ENCODE results near the gene JAM2.
"Not testable (repeated sequence)": the region's sequence is repeated elsewhere in the genome, so short reads cannot be mapped to it uniquely, and the experiment has no call there.

JAM2 gene

GRCh38 chr21:25647647-25648046, 8.6 kb downstream of the JAM2 start:
- no peak for DNase-seq

GRCh38 chr21:25649146-25649545, 10.1 kb downstream of the JAM2 start:
- no peak for DNase-seq

- DNase-seq, result no peak
Observed at GRCh38 chr21:25656412-25656811, 17.4 kb downstream of the JAM2 start.

GRCh38 chr21:25657140-25657539, 18.1 kb downstream of the JAM2 start:
- DNase-seq, result no peak

- DNase-seq, result no peak
Observed at GRCh38 chr21:25658427-25659035, 19.5 kb downstream of the JAM2 start.

- DNase-seq, result no peak
Observed at GRCh38 chr21:25660233-25660632, 21.2 kb downstream of the JAM2 start.

- no peak for DNase-seq
Observed at GRCh38 chr21:25664491-25664931, 25.5 kb downstream of the JAM2 start.

- no peak for DNase-seq
Observed at GRCh38 chr21:25670726-25671125, 31.7 kb downstream of the JAM2 start.

GRCh38 chr21:25676451-25676850, 37.4 kb downstream of the JAM2 start:
- DNase-seq, result no peak

- no peak for DNase-seq
Observed at GRCh38 chr21:25682382-25682781, 43.3 kb downstream of the JAM2 start.

GRCh38 chr21:25687787-25688186, 48.7 kb downstream of the JAM2 start:
- no peak for DNase-seq

GRCh38 chr21:25688275-25689155, 49.5 kb downstream of the JAM2 start:
- DNase-seq, result no peak

- DNase-seq, result no peak
Observed at GRCh38 chr21:25689226-25689625, 50.2 kb downstream of the JAM2 start.

GRCh38 chr21:25691976-25692375, 52.9 kb downstream of the JAM2 start:
- no peak for DNase-seq

GRCh38 chr21:25695461-25695860, 56.4 kb downstream of the JAM2 start:
- not testable (repeated sequence) for DNase-seq

- no peak for DNase-seq
Observed at GRCh38 chr21:25700741-25701140, 61.7 kb downstream of the JAM2 start.

- DNase-seq, result no peak
Observed at GRCh38 chr21:25701529-25701928, 62.5 kb downstream of the JAM2 start.

GRCh38 chr21:25708467-25709065, 69.5 kb downstream of the JAM2 start:
- no peak for DNase-seq

GRCh38 chr21:25709684-25710265, 70.7 kb downstream of the JAM2 start:
- no peak for DNase-seq

- DNase-seq, result no peak
Observed at GRCh38 chr21:25710550-25710949, 71.5 kb downstream of the JAM2 start.

GRCh38 chr21:25714066-25714465, 75.0 kb downstream of the JAM2 start:
- not testable (repeated sequence) for DNase-seq

GRCh38 chr21:25717491-25718147, 78.6 kb downstream of the JAM2 start:
- DNase-seq, result no peak

GRCh38 chr21:25721987-25722386, 82.9 kb downstream of the JAM2 start:
- DNase-seq, result no peak
